ENCODE data around the gene TMEM33. TPM values are rescaled to one million over a fixed set of nuclear protein-coding genes. Genes with fewer than 3 reads are reported as not detected.

TMEM33 gene, protein sequence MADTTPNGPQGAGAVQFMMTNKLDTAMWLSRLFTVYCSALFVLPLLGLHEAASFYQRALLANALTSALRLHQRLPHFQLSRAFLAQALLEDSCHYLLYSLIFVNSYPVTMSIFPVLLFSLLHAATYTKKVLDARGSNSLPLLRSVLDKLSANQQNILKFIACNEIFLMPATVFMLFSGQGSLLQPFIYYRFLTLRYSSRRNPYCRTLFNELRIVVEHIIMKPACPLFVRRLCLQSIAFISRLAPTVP
- 71.3 TPM for total RNA-seq
- long read RNA-seq, full-length matches to known transcripts = 11 of 16 reads
- long read RNA-seq, partial matches to known transcripts = 4 of 16 reads
- long read RNA-seq, other reads (novel, unspliced or antisense) = 1 of 16 reads

DNA sequence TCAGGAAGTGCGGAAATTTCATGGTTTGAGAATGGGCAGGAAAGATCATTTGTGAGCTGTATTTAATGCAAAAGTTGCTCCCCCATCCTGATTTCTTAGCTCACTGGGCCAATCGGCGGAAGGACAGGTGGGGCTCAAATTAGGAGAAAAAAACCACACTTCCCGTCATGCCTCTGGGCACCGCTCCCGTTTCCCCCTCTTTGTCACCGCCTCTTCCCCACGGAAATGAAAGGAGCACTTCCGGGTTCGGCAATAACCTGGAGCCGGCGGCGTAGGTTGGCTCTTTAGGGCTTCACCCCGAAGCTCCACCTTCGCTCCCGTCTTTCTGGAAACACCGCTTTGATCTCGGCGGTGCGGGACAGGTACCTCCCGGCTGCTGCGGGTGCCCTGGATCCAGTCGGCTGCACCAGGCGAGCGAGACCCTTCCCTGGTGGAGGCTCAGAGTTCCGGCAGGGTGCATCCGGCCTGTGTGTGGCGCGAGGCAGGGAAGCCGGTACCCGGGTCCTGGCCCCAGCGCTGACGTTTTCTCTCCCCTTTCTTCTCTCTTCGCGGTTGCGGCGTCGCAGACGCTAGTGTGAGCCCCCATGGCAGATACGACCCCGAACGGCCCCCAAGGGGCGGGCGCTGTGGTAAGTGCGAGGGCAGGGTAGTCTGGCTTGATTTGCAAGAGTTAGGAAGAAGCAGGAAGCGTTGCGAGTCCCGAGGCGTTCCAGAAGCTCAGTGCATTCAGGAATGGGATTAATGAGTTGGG is at the start of gene TMEM33:
Gene TMEM33, plus strand, starts transcription at position 529 of the 751 bp plus-strand sequence. Its CDS starts 56 bp downstream, at position 585.
- DNase-seq = peak; percentile 92
- peak within 1 kb of the TSS; percentile 96 for H3K4me3 ChIP-seq
- H3K36me3 ChIP-seq = peaks cover 16% of the 10 kb centered on the region
- peak within 1 kb of the TSS; percentile 90 for H3K27ac ChIP-seq
- TF ChIP-seq, protein P1, sequence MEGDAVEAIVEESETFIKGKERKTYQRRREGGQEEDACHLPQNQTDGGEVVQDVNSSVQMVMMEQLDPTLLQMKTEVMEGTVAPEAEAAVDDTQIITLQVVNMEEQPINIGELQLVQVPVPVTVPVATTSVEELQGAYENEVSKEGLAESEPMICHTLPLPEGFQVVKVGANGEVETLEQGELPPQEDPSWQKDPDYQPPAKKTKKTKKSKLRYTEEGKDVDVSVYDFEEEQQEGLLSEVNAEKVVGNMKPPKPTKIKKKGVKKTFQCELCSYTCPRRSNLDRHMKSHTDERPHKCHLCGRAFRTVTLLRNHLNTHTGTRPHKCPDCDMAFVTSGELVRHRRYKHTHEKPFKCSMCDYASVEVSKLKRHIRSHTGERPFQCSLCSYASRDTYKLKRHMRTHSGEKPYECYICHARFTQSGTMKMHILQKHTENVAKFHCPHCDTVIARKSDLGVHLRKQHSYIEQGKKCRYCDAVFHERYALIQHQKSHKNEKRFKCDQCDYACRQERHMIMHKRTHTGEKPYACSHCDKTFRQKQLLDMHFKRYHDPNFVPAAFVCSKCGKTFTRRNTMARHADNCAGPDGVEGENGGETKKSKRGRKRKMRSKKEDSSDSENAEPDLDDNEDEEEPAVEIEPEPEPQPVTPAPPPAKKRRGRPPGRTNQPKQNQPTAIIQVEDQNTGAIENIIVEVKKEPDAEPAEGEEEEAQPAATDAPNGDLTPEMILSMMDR (IDR thresholded peaks at IDR 0.05) = no peak
- H3K4me1 ChIP-seq = peaks cover 29% of the 10 kb centered on the region
- H3K27me3 ChIP-seq = no peaks in the 10 kb centered on the region
- intact Hi-C loops (cut with DNase I) = no loop called here
- peak; percentile 96 for ATAC-seq
- H3K9me3 ChIP-seq = no peaks in the 10 kb centered on the region

DNA sequence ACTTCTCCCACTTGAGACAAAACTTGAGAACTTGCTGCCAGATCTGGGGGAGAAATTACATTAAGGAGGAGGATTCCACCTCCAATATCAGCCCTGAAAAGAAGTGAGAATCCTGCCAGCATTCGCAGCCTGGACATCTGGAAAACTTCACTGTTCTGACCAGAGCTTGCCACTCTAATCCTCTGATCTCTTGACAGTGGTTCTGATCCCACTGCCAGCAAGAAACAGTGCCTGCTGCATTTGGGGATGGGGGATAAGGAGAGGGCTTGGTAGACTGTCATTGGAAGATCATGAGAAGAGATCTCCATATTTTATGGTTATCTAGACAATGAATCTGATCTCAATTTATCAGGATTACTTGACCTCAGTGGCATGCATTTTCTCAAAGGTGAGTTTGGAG is 49.8 kb upstream of the TMEM33 start:
- Histone ChIP-seq H3K4me1 (peaks cover 22% of the 10 kb centered on the region), H3K4me3 (no peak overlapping the region), H3K27ac (no peak overlapping the region), H3K36me3 (no peaks in the 10 kb centered on the region), H3K27me3 (peaks cover 43% of the 10 kb centered on the region), H3K9me3 (no peaks in the 10 kb centered on the region)
- intact Hi-C loops (cut with DNase I) = loop anchor here (10.0 kb wide), 1 partner anchor 191 kb away; no protein-coding TSS in a partner anchor
- ATAC-seq = no peak
- no peak for DNase-seq
- TF ChIP-seq, protein P1 (IDR thresholded peaks at IDR 0.05) = no peak

DNA sequence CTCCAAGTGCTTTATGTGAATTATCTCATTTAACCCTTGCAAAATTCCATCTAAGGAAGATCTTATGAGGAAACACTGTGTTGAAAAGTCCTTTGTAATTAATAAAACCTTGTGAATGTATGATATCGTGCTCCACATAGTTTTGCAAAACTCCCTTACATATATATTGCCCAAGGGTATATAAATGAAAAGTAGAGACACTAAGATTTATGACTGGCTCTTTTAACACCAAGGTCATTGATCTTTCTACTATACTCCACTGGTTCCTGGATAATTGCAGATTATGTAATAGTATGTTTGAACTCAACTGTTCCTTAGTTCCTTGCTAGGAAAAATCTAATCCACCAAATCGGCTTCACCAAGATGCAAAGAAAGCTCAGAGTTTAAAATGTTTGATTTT is 48.0 kb upstream of the TMEM33 start:
- Histone ChIP-seq H3K4me3 (no peak overlapping the region), H3K36me3 (no peaks in the 10 kb centered on the region), H3K27ac (no peak overlapping the region), H3K27me3 (peaks cover 33% of the 10 kb centered on the region), H3K9me3 (no peaks in the 10 kb centered on the region), H3K4me1 (peaks cover 4% of the 10 kb centered on the region)
- no peak for DNase-seq
- intact Hi-C loops (cut with DNase I) = loop anchor here (10.0 kb wide), 1 partner anchor 192 kb away; no protein-coding TSS in a partner anchor
- no peak for ATAC-seq
- TF ChIP-seq, protein P1 (IDR thresholded peaks at IDR 0.05) = no peak

DNA sequence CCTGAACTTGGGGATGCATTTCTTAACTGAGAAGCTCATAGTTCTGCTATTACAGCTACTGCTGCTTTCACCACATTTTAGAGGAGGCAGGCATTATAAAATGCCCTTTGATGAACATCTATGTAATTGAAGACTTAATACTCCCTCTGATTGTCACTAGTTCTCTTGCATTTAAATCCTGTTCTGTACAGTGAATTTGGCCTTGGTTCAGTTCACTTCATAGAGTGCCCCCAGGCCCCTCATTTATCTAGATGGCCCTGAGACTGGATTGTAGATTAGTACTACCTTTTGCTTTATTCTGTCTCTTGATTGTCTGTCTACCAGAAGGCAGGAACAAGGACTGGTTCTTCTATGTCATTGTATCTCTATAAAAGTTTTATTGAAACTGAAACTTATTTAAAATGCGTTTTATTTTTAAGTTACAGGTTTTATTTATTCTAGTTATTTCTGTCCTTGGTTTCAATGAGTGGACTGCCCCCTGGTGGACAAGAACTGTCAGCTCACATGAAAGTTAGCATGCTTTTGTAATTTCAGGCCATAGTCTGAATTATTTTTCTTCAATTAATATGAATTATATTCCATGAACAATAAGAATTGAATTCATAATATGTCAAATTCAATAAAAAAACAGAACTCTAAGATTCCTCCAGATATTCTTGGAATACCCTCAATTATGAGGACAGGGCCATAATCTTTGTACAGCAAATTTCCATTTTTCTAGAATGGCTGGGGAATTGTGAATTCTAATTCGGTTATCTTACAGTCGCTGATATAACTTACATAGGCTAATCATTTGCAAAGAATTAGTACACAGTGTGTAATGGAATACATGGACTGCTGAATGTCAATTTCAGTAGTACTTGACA is 47.2 kb upstream of the TMEM33 start:
- no peak for ATAC-seq
- no peak for DNase-seq
- Histone ChIP-seq H3K27ac (no peak overlapping the region), H3K9me3 (no peaks in the 10 kb centered on the region), H3K4me1 (no peaks in the 10 kb centered on the region), H3K27me3 (peaks cover 37% of the 10 kb centered on the region), H3K36me3 (no peaks in the 10 kb centered on the region), H3K4me3 (no peak overlapping the region)
- intact Hi-C loops (cut with DNase I) = loop anchor here (10.0 kb wide), 1 partner anchor 193 kb away; no protein-coding TSS in a partner anchor
- TF ChIP-seq, protein P1 (IDR thresholded peaks at IDR 0.05) = peak; percentile 93

DNA sequence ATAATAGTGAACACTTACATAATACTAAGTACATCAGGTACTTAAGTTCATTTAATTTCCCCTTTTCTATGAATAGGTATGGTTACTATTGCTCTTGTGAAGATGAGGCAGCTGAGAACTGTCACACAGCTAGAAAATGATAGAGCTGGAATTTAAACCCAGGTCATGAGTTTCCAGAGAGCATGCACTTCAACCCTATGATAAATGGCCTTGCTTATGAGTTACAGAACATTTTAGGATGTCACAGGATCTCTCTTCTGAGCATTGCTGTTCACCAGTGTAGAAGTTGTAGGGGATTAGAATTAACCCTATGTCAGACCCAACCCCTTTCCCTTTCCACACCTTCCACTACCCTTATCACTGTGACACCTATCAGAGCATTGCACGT is 46.5 kb upstream of the TMEM33 start:
- Histone ChIP-seq H3K4me1 (no peaks in the 10 kb centered on the region), H3K9me3 (no peaks in the 10 kb centered on the region), H3K27me3 (peaks cover 31% of the 10 kb centered on the region), H3K36me3 (no peaks in the 10 kb centered on the region), H3K27ac (no peak overlapping the region), H3K4me3 (no peak overlapping the region)
- intact Hi-C loops (cut with DNase I) = loop anchor here (10.0 kb wide), 1 partner anchor 194 kb away; no protein-coding TSS in a partner anchor
- TF ChIP-seq, protein P1 (IDR thresholded peaks at IDR 0.05) = no peak
- DNase-seq (no peak), ATAC-seq (no peak)

Measured in upper lobe of right lung (tissue), 1 donor.